Upper lobe of left lung (tissue), 6 donors: ENCODE measurements around the gene IL16. TPM values are rescaled to one million over a fixed set of nuclear protein-coding genes. Genes with fewer than 3 reads are reported as not detected.
A peak's percentile ranks its signal among the peaks of the same experiment; 100 is the strongest.

Experiments used
- ATAC-seq, 2 donors: fragments of 200-7000 bp; cut with Tn5 transposase; one replicate each; pipeline ENCODE4 v1.9.1; 2022; ENCODE audit warnings: mild to moderate bottlenecking in 2 of 2, moderate library complexity in 2 of 2; ENCODE audit not compliant: low FRiP score in 2 of 2
- DNase-seq, 2 donors: peaks; one replicate each; pipeline ENCODE4 v3.0.0-alpha.2; 2019 to 2020
- H3K27ac ChIP-seq, 4 donors: fragments of 200-600 bp; sonication (generic); one replicate each; pipeline ENCODE4 v1.5.1; 2016 to 2019
- H3K27me3 ChIP-seq, 4 donors: fragments of 200-600 bp; sonication (generic); one replicate each; pipeline ENCODE4 v1.5.1; 2017 to 2019
- H3K36me3 ChIP-seq, 4 donors: fragments of 200-600 bp; sonication (generic); one replicate each; pipeline ENCODE4 v1.5.1; 2016 to 2019
- H3K4me1 ChIP-seq, 4 donors: fragments of 200-600 bp; sonication (generic); one replicate each; pipeline ENCODE4 v1.5.1; 2018 to 2019
- H3K4me3 ChIP-seq, 4 donors: fragments of 200-600 bp; sonication (generic); one replicate each; pipeline ENCODE4 v1.5.1; 2017 to 2019; ENCODE audit warnings: mild to moderate bottlenecking in 2 of 4, moderate library complexity in 1 of 4
- H3K9me3 ChIP-seq, 4 donors: fragments of 200-600 bp; sonication (generic); one replicate each; pipeline ENCODE4 v1.5.1; 2018 to 2019
- EP300 ChIP-seq, 4 donors: sonication (generic); formaldehyde crosslinking; IDR thresholded peaks; one replicate each; pipeline ENCODE4 v1.5.1; 2017; ENCODE audit warnings: antibody characterized with exemption in 4 of 4, control low read depth in 2 of 4
- POLR2A ChIP-seq, 4 donors: fragments of 450-650 bp; IDR thresholded peaks; one replicate each; pipeline ENCODE4 v1.5.1; 2016 to 2017; ENCODE audit warnings: antibody characterized with exemption in 4 of 4, mild to moderate bottlenecking in 2 of 4
- POLR2AphosphoS5 ChIP-seq, 2 donors: sonication (generic); formaldehyde crosslinking; IDR thresholded peaks; one replicate each; pipeline ENCODE4 v1.5.1; 2017; ENCODE audit warnings: antibody characterized with exemption in 2 of 2
- WGBS, 2 donors: methylation state at CpG; one replicate each; pipeline ENCODE4 v1.1.5; 2017 to 2018; 5-methylcytosine and 5-hydroxymethylcytosine counted together
- total RNA-seq, 6 donors: library from RNA; depleted of rRNA in 4 of 6; stranded (reverse); fragments of >200 nt in 4 of 6; gene quantifications; one replicate each; pipeline versions ENCODE4 v1.1.0 to v1.2.1, GENCODE V29; 2016 to 2021
- TF ChIP-seq, protein P1 (sequence below), 6 experiments: fragments of 450-650 bp in 4 of 6; fragments of 200-600 bp in 2 of 6; sonication (generic) in 2 of 6; IDR thresholded peaks; one replicate each; pipeline ENCODE4 v1.5.1; 2016 to 2019; ENCODE audit warnings: antibody characterized with exemption in 6 of 6
- donor health status: DM: no; HTN: no; CAD: no; lungs with moderate emphysema.
- donor health status: DM: no; HTN: yes; CAD: no; lungs with severe emphysema.

Gene IL16
- total RNA-seq, 6 donors from 2014 or later: 18.9 to 102 (median 31.8) TPM

DNA sequence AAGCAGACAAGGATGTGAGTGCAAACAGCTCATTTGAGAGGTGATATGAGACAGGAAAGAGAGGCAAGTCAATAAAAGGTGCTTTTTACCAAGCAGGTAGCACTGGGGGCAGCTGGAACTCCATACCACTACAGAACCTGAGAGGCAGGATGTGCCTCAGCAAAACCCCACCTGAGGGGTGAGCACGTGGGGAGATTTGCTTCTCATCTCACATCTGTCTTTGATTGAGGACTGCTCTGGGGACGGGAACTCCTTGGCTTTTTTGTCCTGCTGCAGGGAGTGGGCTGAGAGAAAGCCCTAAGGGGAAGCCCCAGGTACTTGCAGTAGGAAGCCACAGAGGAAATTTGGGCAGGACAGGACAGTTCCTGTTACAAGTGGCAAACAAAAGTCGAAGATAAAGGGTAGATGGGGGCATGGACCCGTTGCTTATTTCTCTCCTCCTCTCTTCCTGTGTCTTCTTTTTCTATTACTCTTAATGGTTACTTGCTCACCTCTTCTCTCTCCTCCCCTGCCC lies 35.5 kb upstream of the IL16 start:
- 19 to 30% methylated on average over 3 to 4 of the region's 4 CpGs for WGBS, 2 donors
- DNase-seq (no peak), ATAC-seq (no peak)
- H3K36me3 ChIP-seq: no peaks in the 10 kb centered on the region
- peaks cover 21 to 30% (median 27%) of the 10 kb centered on the region in 4 donors for H3K4me1 ChIP-seq
- TF ChIP-seq, protein P1, sequence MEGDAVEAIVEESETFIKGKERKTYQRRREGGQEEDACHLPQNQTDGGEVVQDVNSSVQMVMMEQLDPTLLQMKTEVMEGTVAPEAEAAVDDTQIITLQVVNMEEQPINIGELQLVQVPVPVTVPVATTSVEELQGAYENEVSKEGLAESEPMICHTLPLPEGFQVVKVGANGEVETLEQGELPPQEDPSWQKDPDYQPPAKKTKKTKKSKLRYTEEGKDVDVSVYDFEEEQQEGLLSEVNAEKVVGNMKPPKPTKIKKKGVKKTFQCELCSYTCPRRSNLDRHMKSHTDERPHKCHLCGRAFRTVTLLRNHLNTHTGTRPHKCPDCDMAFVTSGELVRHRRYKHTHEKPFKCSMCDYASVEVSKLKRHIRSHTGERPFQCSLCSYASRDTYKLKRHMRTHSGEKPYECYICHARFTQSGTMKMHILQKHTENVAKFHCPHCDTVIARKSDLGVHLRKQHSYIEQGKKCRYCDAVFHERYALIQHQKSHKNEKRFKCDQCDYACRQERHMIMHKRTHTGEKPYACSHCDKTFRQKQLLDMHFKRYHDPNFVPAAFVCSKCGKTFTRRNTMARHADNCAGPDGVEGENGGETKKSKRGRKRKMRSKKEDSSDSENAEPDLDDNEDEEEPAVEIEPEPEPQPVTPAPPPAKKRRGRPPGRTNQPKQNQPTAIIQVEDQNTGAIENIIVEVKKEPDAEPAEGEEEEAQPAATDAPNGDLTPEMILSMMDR (IDR thresholded peaks at IDR 0.05): no peak
- TF ChIP-seq POLR2AphosphoS5 (IDR thresholded peaks at IDR 0.05): no peak
- no peak for TF ChIP-seq EP300 (IDR thresholded peaks at IDR 0.05)
- TF ChIP-seq POLR2A (IDR thresholded peaks at IDR 0.05): no peak
- H3K4me3 ChIP-seq: no peak overlapping the region
- peak overlapping the region; percentile 32 to 64 (median 50) for H3K27ac ChIP-seq
- no peaks in the 10 kb centered on the region for H3K9me3 ChIP-seq
- no peaks in the 10 kb centered on the region for H3K27me3 ChIP-seq

DNA sequence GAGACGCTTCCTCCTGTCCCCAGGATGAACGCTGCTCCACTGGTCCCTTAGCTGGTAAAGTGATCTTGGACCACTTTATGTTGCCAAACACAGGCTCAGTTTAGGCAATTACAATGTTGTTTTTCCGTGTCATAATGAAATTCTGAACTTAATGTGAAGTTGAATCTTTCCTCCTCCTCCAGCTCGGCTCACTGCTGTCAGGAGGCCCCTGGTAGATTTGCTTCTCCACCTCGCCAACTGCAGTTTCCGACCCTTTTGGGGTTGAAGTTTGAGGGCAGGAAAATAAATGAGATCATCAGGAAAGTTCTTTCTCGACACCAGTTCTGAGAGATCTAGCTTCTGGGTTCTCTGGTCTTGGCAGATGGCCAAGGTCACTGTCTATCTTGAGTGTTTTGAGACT lies 34.8 kb upstream of the IL16 start:
- H3K4me3 ChIP-seq: no peak overlapping the region
- 66 to 76% methylated on average over 7 of the region's 7 CpGs for WGBS, 2 donors
- peak overlapping the region in 3 of 4 donors; percentile 44 to 64 (median 55) for H3K27ac ChIP-seq

DNA sequence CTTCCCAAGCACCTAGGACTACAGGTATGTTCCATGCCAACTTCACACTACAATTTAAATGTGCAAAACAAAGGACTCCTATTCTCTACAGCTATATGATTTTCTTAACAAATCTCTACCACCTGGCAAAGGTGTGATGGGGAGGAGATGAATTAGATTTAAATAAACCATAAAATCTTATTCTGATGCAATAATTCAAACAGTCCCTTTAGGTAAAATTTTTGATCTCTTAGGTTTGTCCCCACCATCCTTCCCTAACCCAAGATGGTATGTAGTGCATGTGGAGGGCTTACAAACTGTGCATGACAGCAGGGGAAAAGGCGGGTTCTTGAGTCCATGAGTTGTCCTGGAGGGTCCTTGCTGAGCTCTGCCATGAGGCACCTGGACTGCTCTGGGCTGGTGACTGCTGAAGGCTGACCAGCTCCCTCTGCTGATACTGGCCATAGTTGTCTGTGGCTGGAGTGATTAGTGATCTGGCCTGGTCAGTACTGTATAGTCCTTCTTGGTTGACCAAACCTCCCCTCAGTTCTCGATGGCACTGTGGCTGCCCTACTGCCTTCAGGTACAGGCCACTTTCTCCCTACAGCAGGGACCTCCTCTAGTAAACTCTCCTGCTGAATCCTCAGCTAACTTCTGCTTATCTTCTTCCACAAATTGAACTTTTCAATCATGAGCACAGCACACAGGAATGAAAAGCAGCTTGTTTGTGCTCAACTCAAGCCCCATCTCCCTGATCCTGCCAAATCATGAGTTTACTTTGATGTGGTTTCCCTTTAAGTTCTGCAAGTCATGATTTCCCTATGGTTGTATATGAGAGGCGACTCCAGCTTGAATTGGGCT lies 32.5 kb upstream of the IL16 start:
- Histone ChIP-seq H3K4me1 (peaks cover 27 to 37% (median 32%) of the 10 kb centered on the region in 4 donors), H3K27me3 (no peaks in the 10 kb centered on the region), H3K4me3 (no peak overlapping the region), H3K27ac (peak overlapping the region in 2 of 4 donors; percentile 27 to 28), H3K36me3 (no peaks in the 10 kb centered on the region), H3K9me3 (no peaks in the 10 kb centered on the region)
- ATAC-seq (no peak), DNase-seq (no peak)
- WGBS, 2 donors: 71 to 78% methylated on average over 3 of the region's 3 CpGs
- no peak for TF ChIP-seq EP300 (IDR thresholded peaks at IDR 0.05)
- no peak for TF ChIP-seq POLR2AphosphoS5 (IDR thresholded peaks at IDR 0.05)
- TF ChIP-seq POLR2A (IDR thresholded peaks at IDR 0.05): no peak
- TF ChIP-seq, protein P1 (IDR thresholded peaks at IDR 0.05): no peak

More for the DNA sequence above, 34.8 kb upstream of the IL16 start:
- no peaks in the 10 kb centered on the region for H3K9me3 ChIP-seq
- ATAC-seq (no peak), DNase-seq (no peak)
- no peak for TF ChIP-seq EP300 (IDR thresholded peaks at IDR 0.05)
- no peak for TF ChIP-seq POLR2AphosphoS5 (IDR thresholded peaks at IDR 0.05)
- no peak for TF ChIP-seq POLR2A (IDR thresholded peaks at IDR 0.05)
- TF ChIP-seq, protein P1 (IDR thresholded peaks at IDR 0.05): no peak
- H3K4me1 ChIP-seq: peaks cover 21 to 36% (median 28%) of the 10 kb centered on the region in 4 donors
- H3K27me3 ChIP-seq: no peaks in the 10 kb centered on the region
- H3K36me3 ChIP-seq: no peaks in the 10 kb centered on the region

DNA sequence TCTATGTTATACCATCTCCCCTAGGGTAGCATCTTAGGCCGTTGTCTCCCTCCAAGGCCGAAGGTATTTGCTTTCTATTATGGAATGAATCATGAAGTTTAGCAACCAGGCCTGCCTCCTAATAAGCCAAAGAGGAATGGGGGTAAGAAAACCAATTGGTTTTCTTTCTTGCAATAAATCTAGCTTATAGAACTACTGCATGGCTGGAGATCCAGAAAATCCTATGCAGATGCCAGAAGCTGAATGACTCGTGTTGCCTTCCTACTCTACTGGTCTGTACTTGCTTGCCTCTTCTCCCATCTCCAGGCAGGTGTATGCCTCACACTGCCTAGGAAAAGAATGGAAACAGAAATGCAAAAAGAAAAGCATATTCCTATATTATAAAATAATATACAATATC lies 31.1 kb upstream of the IL16 start:
- Histone ChIP-seq H3K4me3 (no peak overlapping the region), H3K9me3 (no peaks in the 10 kb centered on the region), H3K27me3 (no peaks in the 10 kb centered on the region), H3K27ac (no peak overlapping the region), H3K4me1 (peaks cover 21 to 27% (median 24%) of the 10 kb centered on the region in 4 donors), H3K36me3 (no peaks in the 10 kb centered on the region)
- TF ChIP-seq POLR2A (IDR thresholded peaks at IDR 0.05) (no peak), POLR2AphosphoS5 (IDR thresholded peaks at IDR 0.05) (no peak), EP300 (IDR thresholded peaks at IDR 0.05) (no peak)
- TF ChIP-seq, protein P1 (IDR thresholded peaks at IDR 0.05): no peak
- DNase-seq: no peak
- ATAC-seq: no peak
- 91 to 97% methylated on average over 3 of the region's 3 CpGs for WGBS, 2 donors
